Esophagus muscularis mucosa (tissue), 4 donors: ENCODE results near the gene GATD1. TPM values are rescaled to one million over a fixed set of nuclear protein-coding genes. Genes with fewer than 3 reads are reported as not detected.

Experiments
- DNase-seq: peaks from one replicate; pipeline ENCODE4 v3.0.0-alpha.2; 2017; ENCODE audit errors: extremely low spot score
- H3K27ac ChIP-seq, 4 donors: fragments of 200-600 bp; sonication (generic); replicated peaks in 1 of 4; 1 replicate in 3 of 4; 2 replicates in 1 of 4; pipeline ENCODE4 v1.5.1; 2016 to 2019; ENCODE audit warnings: mild to moderate bottlenecking in 1 of 4
- H3K27me3 ChIP-seq, 4 donors: fragments of 200-600 bp; sonication (generic); one replicate each; pipeline versions ENCODE4 v1.5.1 to v1.6.0; 2016 to 2019
- H3K36me3 ChIP-seq, 4 donors: fragments of 200-600 bp; sonication (generic); one replicate each; pipeline ENCODE4 v1.5.1; 2016 to 2019
- H3K4me1 ChIP-seq, 4 donors: fragments of 200-600 bp; sonication (generic); one replicate each; pipeline ENCODE4 v1.5.1; 2016 to 2019
- H3K4me3 ChIP-seq, 4 donors: fragments of 200-600 bp; sonication (generic); 1 replicate in 2 of 4; 2 replicates in 2 of 4; pipeline ENCODE4 v1.5.1; 2016 to 2019; ENCODE audit warnings: mild to moderate bottlenecking in 4 of 4, moderate library complexity in 1 of 4
- H3K9me3 ChIP-seq, 4 donors: fragments of 200-600 bp; sonication (generic); 1 replicate in 3 of 4; 2 replicates in 1 of 4; pipeline ENCODE4 v1.5.1; 2016 to 2019
- EP300 ChIP-seq: sonication (generic); formaldehyde crosslinking; IDR thresholded peaks from one replicate; pipeline ENCODE4 v1.6.1; 2017; ENCODE audit warnings: antibody characterized with exemption
- POLR2A ChIP-seq: fragments of 450-650 bp; IDR thresholded peaks from one replicate; pipeline ENCODE4 v1.6.1; 2017; ENCODE audit warnings: antibody characterized with exemption, moderate library complexity, mild to moderate bottlenecking, low read depth
- POLR2AphosphoS5 ChIP-seq, 2 donors: sonication (generic); formaldehyde crosslinking; IDR thresholded peaks; one replicate each; pipeline ENCODE4 v1.6.1; 2017; ENCODE audit warnings: antibody characterized with exemption in 2 of 2
- WGBS: methylation state at CpG from one replicate; pipeline ENCODE4 v1.1.5; 2018; 5-methylcytosine and 5-hydroxymethylcytosine counted together
- intact Hi-C: fragments of 100-400 bp; cut with DNase I; formaldehyde crosslinking; loops from one replicate; pipeline ENCODE4 v1.15.1; 2023
- total RNA-seq, 4 donors: library from RNA; depleted of rRNA; stranded (reverse); fragments of >200 nt; gene quantifications; one replicate each; pipeline versions ENCODE4 v1.1.0 to v1.2.1, GENCODE V29; 2016
- TF ChIP-seq, protein P1 (sequence below), 3 experiments: fragments of 200-600 bp in 2 of 3; fragments of 450-650 bp in 1 of 3; sonication (generic) in 2 of 3; IDR thresholded peaks; one replicate each; pipeline ENCODE4 v1.5.1; 2017 to 2019; ENCODE audit warnings: antibody characterized with exemption in 3 of 3, mild to moderate bottlenecking in 2 of 3, moderate library complexity in 1 of 3

Gene GATD1
- total RNA-seq, 4 donors from 2014 or later: 24.0 to 37.7 (median 28.9) TPM

- Histone ChIP-seq H3K27me3 (no peaks in the 10 kb centered on the region), H3K27ac (no peak overlapping the region), H3K36me3 (peaks cover 38 to 93% (median 83%) of the 10 kb centered on the region in 4 donors), H3K4me1 (peaks cover 0 to 11% (median 2%) of the 10 kb centered on the region in 4 donors), H3K4me3 (no peak overlapping the region), H3K9me3 (no peaks in the 10 kb centered on the region)
- no peak for DNase-seq
- WGBS: 100% methylated on average over 2 of the region's 2 CpGs
- no peak for TF ChIP-seq POLR2AphosphoS5 (IDR thresholded peaks at IDR 0.05)
- TF ChIP-seq, protein P1, sequence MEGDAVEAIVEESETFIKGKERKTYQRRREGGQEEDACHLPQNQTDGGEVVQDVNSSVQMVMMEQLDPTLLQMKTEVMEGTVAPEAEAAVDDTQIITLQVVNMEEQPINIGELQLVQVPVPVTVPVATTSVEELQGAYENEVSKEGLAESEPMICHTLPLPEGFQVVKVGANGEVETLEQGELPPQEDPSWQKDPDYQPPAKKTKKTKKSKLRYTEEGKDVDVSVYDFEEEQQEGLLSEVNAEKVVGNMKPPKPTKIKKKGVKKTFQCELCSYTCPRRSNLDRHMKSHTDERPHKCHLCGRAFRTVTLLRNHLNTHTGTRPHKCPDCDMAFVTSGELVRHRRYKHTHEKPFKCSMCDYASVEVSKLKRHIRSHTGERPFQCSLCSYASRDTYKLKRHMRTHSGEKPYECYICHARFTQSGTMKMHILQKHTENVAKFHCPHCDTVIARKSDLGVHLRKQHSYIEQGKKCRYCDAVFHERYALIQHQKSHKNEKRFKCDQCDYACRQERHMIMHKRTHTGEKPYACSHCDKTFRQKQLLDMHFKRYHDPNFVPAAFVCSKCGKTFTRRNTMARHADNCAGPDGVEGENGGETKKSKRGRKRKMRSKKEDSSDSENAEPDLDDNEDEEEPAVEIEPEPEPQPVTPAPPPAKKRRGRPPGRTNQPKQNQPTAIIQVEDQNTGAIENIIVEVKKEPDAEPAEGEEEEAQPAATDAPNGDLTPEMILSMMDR (IDR thresholded peaks at IDR 0.05): no peak
- TF ChIP-seq POLR2A: no peak
- TF ChIP-seq EP300: no peak
- intact Hi-C loops: no loop called here
These were observed 10.4 kb downstream of the GATD1 start for GRCh38 chr11:766936-767210.

DNA sequence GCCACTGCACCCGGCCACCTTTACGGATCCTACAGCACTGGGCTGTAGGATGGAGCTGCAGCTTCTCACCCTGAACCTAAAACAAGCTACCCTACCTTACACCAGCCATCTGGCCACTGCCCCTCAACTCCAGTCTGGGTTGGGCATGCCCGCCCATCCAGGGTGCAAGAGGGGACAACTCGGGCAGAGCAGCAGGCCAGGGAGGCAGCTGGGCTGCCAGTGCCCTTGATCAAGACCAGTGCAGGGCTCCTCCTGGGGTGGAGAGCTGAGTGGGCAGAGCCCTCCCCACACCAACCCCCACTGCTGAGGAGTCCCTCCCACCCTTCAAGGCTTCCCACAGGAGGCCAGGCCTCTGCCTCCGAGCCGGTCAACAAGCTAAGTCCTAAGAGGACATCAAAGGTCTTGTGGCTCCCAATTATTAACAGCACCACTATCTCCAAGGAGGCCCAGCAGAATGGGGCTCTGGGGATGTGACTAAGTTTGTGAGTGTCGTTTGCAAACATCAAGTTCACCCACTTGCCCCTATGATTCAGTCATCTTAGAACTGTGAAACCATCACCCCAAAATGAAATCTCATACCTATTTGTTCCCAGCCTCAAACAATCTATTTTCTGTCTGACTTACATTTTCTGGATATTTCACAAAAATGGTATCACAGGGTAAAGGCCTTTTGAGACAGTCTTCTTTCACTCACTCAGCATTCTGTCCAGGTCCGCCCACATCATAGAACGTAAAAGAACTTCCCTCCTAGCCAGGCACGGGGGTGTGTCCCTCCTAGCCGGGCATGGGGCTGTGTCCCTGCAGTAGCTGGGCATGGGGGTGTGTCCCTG is 11.0 kb downstream of the GATD1 start:
- no peak overlapping the region for H3K27ac ChIP-seq
- no peaks in the 10 kb centered on the region for H3K27me3 ChIP-seq
- TF ChIP-seq EP300 (no peak), POLR2A (no peak), POLR2AphosphoS5 (IDR thresholded peaks at IDR 0.05) (no peak)
- TF ChIP-seq, protein P1 (IDR thresholded peaks at IDR 0.05): no peak
- H3K4me1 ChIP-seq: peaks cover 0 to 9% (median 0%) of the 10 kb centered on the region in 4 donors
- no peak overlapping the region for H3K4me3 ChIP-seq
- 82% methylated on average over 11 of the region's 11 CpGs for WGBS
- peaks cover 36 to 93% (median 83%) of the 10 kb centered on the region in 4 donors for H3K36me3 ChIP-seq
- no peak for DNase-seq
- intact Hi-C loops: no loop called here
- H3K9me3 ChIP-seq: no peaks in the 10 kb centered on the region

GRCh38 chr11:765802-766091 is 11.5 kb downstream of the GATD1 start:
- H3K4me1 ChIP-seq: peaks cover 0 to 9% (median 0%) of the 10 kb centered on the region in 4 donors
- WGBS: 99% methylated on average over 8 of the region's 8 CpGs
- H3K27ac ChIP-seq: no peak overlapping the region
- intact Hi-C loops: no loop called here
- H3K4me3 ChIP-seq: no peak overlapping the region
- H3K36me3 ChIP-seq: peaks cover 34 to 93% (median 82%) of the 10 kb centered on the region in 4 donors
- H3K9me3 ChIP-seq: no peaks in the 10 kb centered on the region
- TF ChIP-seq EP300 (no peak), POLR2AphosphoS5 (IDR thresholded peaks at IDR 0.05) (no peak), POLR2A (no peak)
- TF ChIP-seq, protein P1 (IDR thresholded peaks at IDR 0.05): no peak
- no peaks in the 10 kb centered on the region for H3K27me3 ChIP-seq
- DNase-seq: no peak

- intact Hi-C loops: no loop called here
- H3K27me3 ChIP-seq: no peaks in the 10 kb centered on the region
- peaks cover 35 to 93% (median 82%) of the 10 kb centered on the region in 4 donors for H3K36me3 ChIP-seq
- no peaks in the 10 kb centered on the region for H3K9me3 ChIP-seq
- no peak overlapping the region for H3K4me3 ChIP-seq
- 71% methylated on average over 16 of the region's 19 CpGs for WGBS
- H3K4me1 ChIP-seq: peaks cover 0 to 9% (median 0%) of the 10 kb centered on the region in 4 donors
- no peak for DNase-seq
- no peak overlapping the region for H3K27ac ChIP-seq
- TF ChIP-seq POLR2AphosphoS5 (IDR thresholded peaks at IDR 0.05): no peak
- TF ChIP-seq, protein P1 (IDR thresholded peaks at IDR 0.05): peak; percentile 35 to 76 (median 63)
These were observed 12.1 kb downstream of the GATD1 start for GRCh38 chr11:765025-765801.
